GM12878 (cell line): ENCODE data around the gene TMEM238L. TPM values are rescaled to one million over a fixed set of nuclear protein-coding genes. Genes with fewer than 3 reads are reported as not detected.

ENCODE experiments used
- ATAC-seq: fragments of 200-7000 bp; cut with Tn5 transposase; 3 replicates; pipeline ENCODE4 v1.9.1; 2020; ENCODE audit warnings: mild to moderate bottlenecking, moderate library complexity
- BruUV-seq: library from RNA; stranded (reverse); fragments of 400-500 nt; replicated peaks from 2 replicates; lab custom pipeline; 2021; lab: Mats Ljungman, UMichigan
- CTCF ChIA-PET: fragments of 300-600 bp; sonication (Branson Sonifier 250); formaldehyde crosslinking; extraction: SDS; loops from one replicate; lab custom pipeline; 2021; ENCODE audit warnings: inconsistent platforms; lab: Yijun Ruan, JAX
- POLR2A ChIA-PET: fragments of 350-600 bp; formaldehyde crosslinking; extraction: SDS; loops from one replicate; lab custom pipeline; 2021; ENCODE audit warnings: inconsistent platforms; lab: Charles Lee
- RAD21 ChIA-PET: fragments of 300-600 bp; sonication (Branson Sonifier 250); formaldehyde crosslinking; loops from one replicate; lab custom pipeline; 2023; ENCODE audit warnings: antibody characterized with exemption; ENCODE audit not compliant: unreplicated experiment; lab: Charles Lee
- SMC1A ChIA-PET: fragments of 300-600 bp; sonication (Branson Sonifier 250); formaldehyde crosslinking; loops from one replicate; lab custom pipeline; 2023; ENCODE audit not compliant: unreplicated experiment, uncharacterized antibody; lab: Charles Lee
- DNase-seq: peaks from one replicate; pipeline ENCODE4 v3.0.0-alpha.2; 2011; ENCODE audit warnings: low read depth, low spot score
- FAIRE-seq: peaks from 3 replicates; lab custom pipeline; 2011; peaks lifted over from hg19 to GRCh38; lab: Jason Lieb, UNC
- H2AFZ ChIP-seq: 2 replicates; pipeline ENCODE4 v1.6.0; 2011; ENCODE audit warnings: low read depth, low read length, control low read depth; ENCODE audit not compliant: control insufficient read depth
- H3K27ac ChIP-seq: 2 replicates; pipeline ENCODE4 v1.5.1; 2011; ENCODE audit warnings: control low read depth; ENCODE audit not compliant: control insufficient read depth, insufficient read depth
- H3K27me3 ChIP-seq, 2 experiments: replicated peaks in 1 of 2; 2 replicates each; pipeline versions ENCODE4 v1.6.0 to v1.6.1; 2011; ENCODE audit warnings: low read length in 1 of 2; ENCODE audit not compliant: control insufficient read depth in 2 of 2, insufficient read depth in 2 of 2
- H3K36me3 ChIP-seq, 2 experiments: 2 replicates each; pipeline ENCODE4 v1.5.1; 2011; ENCODE audit warnings: low read length in 1 of 2; ENCODE audit not compliant: control insufficient read depth in 2 of 2, insufficient read depth in 2 of 2
- H3K4me1 ChIP-seq: 2 replicates; pipeline ENCODE4 v1.6.1; 2011; ENCODE audit warnings: mild to moderate bottlenecking, low read length, moderate library complexity, mixed read lengths; ENCODE audit not compliant: control insufficient read depth, insufficient read depth
- H3K4me2 ChIP-seq: 2 replicates; pipeline ENCODE4 v1.6.0; 2011; ENCODE audit warnings: control low read depth; ENCODE audit not compliant: control insufficient read depth, insufficient read depth
- H3K4me3 ChIP-seq: fragments of 200-600 bp; sonication (generic); 2 replicates; pipeline ENCODE4 v1.5.1; 2016
- H3K79me2 ChIP-seq: 2 replicates; pipeline ENCODE4 v1.6.0; 2011; ENCODE audit warnings: low read length; ENCODE audit not compliant: control insufficient read depth, insufficient read depth
- H3K9ac ChIP-seq: 2 replicates; pipeline ENCODE4 v1.8.0; 2011; ENCODE audit warnings: low read length, control low read depth, mixed read lengths; ENCODE audit not compliant: control insufficient read depth, insufficient read depth
- H3K9me3 ChIP-seq: replicated peaks from 3 replicates; pipeline ENCODE4 v1.5.1; 2011; ENCODE audit warnings: mild to moderate bottlenecking, low read length; ENCODE audit not compliant: control insufficient read depth, insufficient read depth
- H4K20me1 ChIP-seq: 2 replicates; pipeline ENCODE4 v1.6.0; 2011; ENCODE audit not compliant: control insufficient read depth, insufficient read depth
- BCL11A ChIP-seq: IDR thresholded peaks from 2 replicates; pipeline ENCODE4 v1.6.1; 2011; ENCODE audit warnings: low read depth, low read length
- CHD4 ChIP-seq: fragments of 200-600 bp; sonication (generic); IDR thresholded peaks from 2 replicates; pipeline ENCODE4 v1.6.1; 2016; ENCODE audit warnings: mild to moderate bottlenecking
- MXI1 ChIP-seq: fragments of 150-350 bp; IDR thresholded peaks from 2 replicates; pipeline ENCODE4 v1.6.1; 2011; ENCODE audit warnings: low read depth, mild to moderate bottlenecking, inconsistent platforms, low read length, improper control_type of control experiment
- PBX3 ChIP-seq: IDR thresholded peaks from 2 replicates; pipeline ENCODE4 v1.6.1; 2011; ENCODE audit warnings: mild to moderate bottlenecking, low read depth, low read length, moderate library complexity; ENCODE audit not compliant: insufficient replicate concordance
- TCF7 ChIP-seq: IDR thresholded peaks from 2 replicates; pipeline ENCODE4 v1.6.1; 2014; ENCODE audit warnings: antibody characterized with exemption, borderline replicate concordance
- ZNF592 ChIP-seq: fragments of 450-650 bp; IDR thresholded peaks from 2 replicates; pipeline ENCODE4 v1.6.1; 2017; ENCODE audit warnings: mild to moderate bottlenecking, moderate library complexity
- WGBS: methylation state at CpG from one replicate; pipeline ENCODE4 v1.1.6; 2016; ENCODE audit warnings: low lambda C conversion rate; ENCODE audit not compliant: insufficient replicate concordance, insufficient coverage; ENCODE audit errors: missing lambda C conversion rate; 5-methylcytosine and 5-hydroxymethylcytosine counted together
- in situ Hi-C: fragments of 300-500 bp; cut with MboI; formaldehyde crosslinking; loops from 9 replicates; pipeline ENCODE4 v1.14.3; 2018; ENCODE audit warnings: mixed read lengths
- intact Hi-C: fragments of 100-400 bp; cut with micrococcal nuclease; formaldehyde crosslinking; loops from one replicate; pipeline ENCODE4 v1.14.2; 2022; ENCODE audit not compliant: unreplicated experiment
- polyA plus RNA-seq, 11 experiments: library from polyadenylated mRNA; depleted of rRNA in 4 of 11; unstranded in 6 of 11; stranded (reverse) in 5 of 11; fragments of >200 nt; fragmentation: Nextera tagmentation in 4 of 11; fragmentation: Illumina TruSeq in 1 of 11; extraction: Ambion mirVana in 4 of 11; extraction: Trizol in 1 of 11; gene quantifications; 1 replicate in 1 of 11; 2 replicates in 10 of 11; pipeline versions ENCODE4 v1.2.1 to v1.2.3, GENCODE V29; 2011 to 2016; ENCODE audit warnings: inconsistent platforms in 2 of 11, missing spikeins in 2 of 11, low read depth in 1 of 11
- total RNA-seq, 4 experiments: library from RNA; depleted of rRNA in 3 of 4; stranded (reverse); fragments of >200 nt in 3 of 4; fragmentation: Illumina TruSeq in 1 of 4; extraction: Trizol in 1 of 4; gene quantifications; 2 replicates each; pipeline versions ENCODE4 v1.2.1 to v1.2.3, GENCODE V29; 2013 to 2021

TMEM238L gene
- total and polyA plus RNA-seq, 10 of the 15 experiments (the other 5 are each of a cell fraction or from before 2014, with no cell fraction given): not detected

GRCh38 chr17:10750210-10750609, 53.7 kb downstream of the TMEM238L start (continued):
- TF ChIP-seq ZNF592: no peak
- no peak for TF ChIP-seq MXI1
- TF ChIP-seq BCL11A: no peak
- no peak for TF ChIP-seq TCF7

GRCh38 chr17:10748531-10749181, 55.2 kb downstream of the TMEM238L start:
- H4K20me1 ChIP-seq: no peaks in the 10 kb centered on the region
- intact Hi-C loops (no loop called here), in situ Hi-C loops (no loop called here)
- 28% methylated on average over 9 of the region's 9 CpGs for WGBS
- no peaks in the 10 kb centered on the region for H3K4me1 ChIP-seq
- no peak for ATAC-seq
- H2AFZ ChIP-seq: no peak overlapping the region
- no TSS peak for BruUV-seq
- H3K4me3 ChIP-seq: no peak overlapping the region
- POLR2A ChIA-PET: no interaction called here
- no peaks in the 10 kb centered on the region for H3K79me2 ChIP-seq
- no peaks in the 10 kb centered on the region for H3K9me3 ChIP-seq
- H3K27me3 ChIP-seq: no peaks in the 10 kb centered on the region
- H3K9ac ChIP-seq: no peak overlapping the region
- CTCF ChIA-PET: interaction anchor here (1.2 to 4.2 kb wide), 2 partner anchors 10 to 12 kb away, joined by 3 to 16 read pairs; no protein-coding TSS in a partner anchor
- FAIRE-seq: no peak
- RAD21 ChIA-PET: no interaction called here
- no peaks in the 10 kb centered on the region for H3K36me3 ChIP-seq
- TF ChIP-seq BCL11A (no peak), PBX3 (no peak), CHD4 (no peak)
- SMC1A ChIA-PET: interaction anchor here (0.6 kb wide), 1 partner anchor 1288 kb away, joined by 3 read pairs; no protein-coding TSS in a partner anchor
- H3K27ac ChIP-seq: no peak overlapping the region
- H3K4me2 ChIP-seq: no peak overlapping the region
- DNase-seq: no peak
